ENCODE data around the gene S100A16.
"Not testable (repeated sequence)": the region's sequence is repeated elsewhere in the genome, so short reads cannot be mapped to it uniquely, and the experiment has no call there.

Gene S100A16

GRCh38 chr1:153582836-153583235 is 30.1 kb downstream of the S100A16 start:
- DNase-seq: not testable (repeated sequence)

- no peak for DNase-seq
Measured at GRCh38 chr1:153578936-153579335, 34.0 kb downstream of the S100A16 start.

- DNase-seq: no peak
Measured at GRCh38 chr1:153578490-153578889, 34.4 kb downstream of the S100A16 start.

GRCh38 chr1:153577624-153578051 is 35.3 kb downstream of the S100A16 start:
- DNase-seq: no peak

- DNase-seq: no peak
Measured at GRCh38 chr1:153577138-153577537, 35.8 kb downstream of the S100A16 start.

GRCh38 chr1:153575497-153575896 is 37.4 kb downstream of the S100A16 start:
- DNase-seq: not testable (repeated sequence)

- DNase-seq: not testable (repeated sequence)
Measured at GRCh38 chr1:153575081-153575491, 37.9 kb downstream of the S100A16 start.

- no peak for DNase-seq
Measured at GRCh38 chr1:153573351-153573750, 39.6 kb downstream of the S100A16 start.

GRCh38 chr1:153572569-153573015 is 40.3 kb downstream of the S100A16 start:
- peak; percentile 20 to 38 for DNase-seq

GRCh38 chr1:153571706-153572105 is 41.2 kb downstream of the S100A16 start:
- DNase-seq: no peak

GRCh38 chr1:153570874-153571273 is 42.1 kb downstream of the S100A16 start:
- DNase-seq: no peak

- DNase-seq: no peak
Measured at GRCh38 chr1:153569465-153569864, 43.5 kb downstream of the S100A16 start.

- peak; percentile 75 to 78 for DNase-seq
Measured at GRCh38 chr1:153568367-153569099, 44.4 kb downstream of the S100A16 start.

- DNase-seq: no peak
Measured at GRCh38 chr1:153567621-153568366, 45.1 kb downstream of the S100A16 start.

GRCh38 chr1:153566414-153567371 is 46.2 kb downstream of the S100A16 start:
- no peak for DNase-seq

- no peak for DNase-seq
Measured at GRCh38 chr1:153565529-153566374, 47.2 kb downstream of the S100A16 start, which contains the start of gene S100A2. TSS of gene S100A2 (minus strand) at chr1:153565844. CDS start at chr1:153563877, 1,967 bp downstream.

GRCh38 chr1:153563991-153564390 is 48.9 kb downstream of the S100A16 start:
- no peak for DNase-seq

GRCh38 chr1:153563483-153563901 is 49.4 kb downstream of the S100A16 start:
- no peak for DNase-seq

GRCh38 chr1:153562021-153562420 is 50.9 kb downstream of the S100A16 start:
- DNase-seq: not testable (repeated sequence)

- DNase-seq: no peak
Measured at GRCh38 chr1:153561466-153561985, 51.4 kb downstream of the S100A16 start.

GRCh38 chr1:153560771-153561465 is 52.0 kb downstream of the S100A16 start:
- no peak for DNase-seq

Data from NCI-H1930 (cell line).